Measurements from ENCODE around the gene TRIM8.

Gene TRIM8

GRCh38 chr10:102634686-102635085 is 9.6 kb upstream of the TRIM8 start:
- no peak for DNase-seq

GRCh38 chr10:102635377-102635776 is 8.9 kb upstream of the TRIM8 start:
- DNase-seq: no peak

DNA sequence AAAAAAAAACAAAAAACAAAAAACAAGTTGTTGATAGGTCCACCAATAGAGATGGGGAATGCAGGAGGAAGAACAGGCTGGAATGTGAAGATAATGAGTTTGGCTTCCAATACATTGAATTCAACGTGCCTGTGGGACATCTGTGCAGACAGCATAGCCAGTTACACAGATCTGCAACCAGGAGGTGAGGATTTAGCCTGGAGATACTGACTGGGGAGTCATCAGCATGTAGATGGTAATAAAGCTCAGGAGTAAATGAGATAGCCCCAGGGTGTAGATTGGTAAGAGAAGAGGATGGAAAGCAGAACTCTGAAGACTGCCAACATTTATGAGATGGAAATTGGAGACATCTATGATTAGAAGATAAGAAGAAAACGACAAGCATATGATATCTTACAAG is 4.7 kb upstream of the TRIM8 start:
- DNase-seq: no peak

- DNase-seq: peak; percentile 74
Observed at GRCh38 chr10:102641402-102641801, 2.9 kb upstream of the TRIM8 start.

DNA sequence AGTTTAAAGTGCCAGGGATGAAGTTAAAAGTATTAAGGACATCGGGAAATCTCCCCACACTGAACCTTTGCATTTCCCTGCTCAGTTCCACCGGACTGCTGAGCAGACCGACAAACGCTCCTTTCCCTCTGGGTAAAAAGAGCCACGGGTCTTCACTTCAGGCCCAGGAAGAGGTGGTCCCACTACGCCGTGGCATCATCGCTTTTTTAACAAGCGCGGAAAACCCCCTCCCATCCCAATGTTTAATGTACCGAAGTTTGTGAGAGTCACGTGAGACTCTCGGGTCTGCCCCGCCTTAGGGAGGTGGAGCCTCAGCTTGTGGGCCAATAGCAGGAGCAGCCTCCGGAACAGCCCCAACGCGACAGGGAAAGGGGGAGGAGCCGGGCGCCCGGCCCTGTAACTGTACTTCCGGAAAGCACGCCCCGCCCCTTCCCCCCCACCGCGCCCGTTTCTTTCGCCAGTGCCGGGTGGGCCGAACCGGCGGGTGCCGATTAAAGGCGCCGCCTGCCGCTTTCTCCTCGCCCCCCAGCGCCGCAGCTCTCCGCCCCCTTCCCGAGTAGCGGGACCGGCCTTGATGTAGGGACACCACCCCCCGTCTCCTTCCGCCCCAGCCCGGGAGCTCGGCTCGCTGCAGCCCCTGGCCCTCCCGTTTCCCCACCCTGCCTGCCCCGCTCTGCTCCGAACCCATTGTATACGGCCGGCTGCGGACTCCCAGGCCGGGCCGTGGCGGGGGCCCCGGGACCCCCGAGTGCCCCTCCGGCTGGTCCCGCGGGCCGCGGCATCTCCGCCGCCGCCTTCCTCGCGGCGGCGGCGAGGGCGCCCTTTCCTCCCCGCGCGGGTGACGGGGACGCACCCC is 2.2 kb upstream of the TRIM8 start:
- DNase-seq: peak; percentile 99

DNA sequence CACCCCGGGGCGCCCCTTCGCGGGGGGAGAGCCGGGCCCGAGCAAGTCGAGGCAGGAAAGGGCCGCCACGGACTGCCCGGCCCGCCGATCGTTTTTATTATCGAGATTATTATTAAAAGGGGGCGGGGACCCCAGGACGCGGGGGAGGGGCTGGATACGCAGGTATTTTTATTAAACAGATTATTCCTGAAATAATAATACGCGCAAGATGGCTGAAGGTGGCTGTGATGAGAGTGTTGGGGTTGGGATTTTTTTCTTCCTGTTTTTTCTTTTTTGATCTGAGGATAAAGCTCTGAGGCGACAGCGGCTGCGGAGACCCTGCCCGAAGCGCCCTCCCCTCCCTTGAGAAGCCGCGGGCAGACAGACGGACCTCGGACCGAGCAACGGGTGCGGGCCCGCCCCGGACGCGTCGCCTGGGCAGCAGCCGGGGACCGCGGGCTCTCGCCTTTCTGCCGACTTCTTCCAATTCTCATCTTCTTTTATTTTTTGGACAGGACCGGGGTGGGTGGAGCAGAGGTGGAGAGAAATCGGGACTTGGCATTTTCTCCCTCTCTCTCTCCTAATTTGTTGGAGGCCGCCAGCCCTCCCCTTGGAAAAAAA is 1.4 kb upstream of the TRIM8 start:
- peak; percentile 77 for DNase-seq

- peak; percentile 80 for DNase-seq
Observed at GRCh38 chr10:102643336-102644065, 778 bp upstream of the TRIM8 start.

DNA sequence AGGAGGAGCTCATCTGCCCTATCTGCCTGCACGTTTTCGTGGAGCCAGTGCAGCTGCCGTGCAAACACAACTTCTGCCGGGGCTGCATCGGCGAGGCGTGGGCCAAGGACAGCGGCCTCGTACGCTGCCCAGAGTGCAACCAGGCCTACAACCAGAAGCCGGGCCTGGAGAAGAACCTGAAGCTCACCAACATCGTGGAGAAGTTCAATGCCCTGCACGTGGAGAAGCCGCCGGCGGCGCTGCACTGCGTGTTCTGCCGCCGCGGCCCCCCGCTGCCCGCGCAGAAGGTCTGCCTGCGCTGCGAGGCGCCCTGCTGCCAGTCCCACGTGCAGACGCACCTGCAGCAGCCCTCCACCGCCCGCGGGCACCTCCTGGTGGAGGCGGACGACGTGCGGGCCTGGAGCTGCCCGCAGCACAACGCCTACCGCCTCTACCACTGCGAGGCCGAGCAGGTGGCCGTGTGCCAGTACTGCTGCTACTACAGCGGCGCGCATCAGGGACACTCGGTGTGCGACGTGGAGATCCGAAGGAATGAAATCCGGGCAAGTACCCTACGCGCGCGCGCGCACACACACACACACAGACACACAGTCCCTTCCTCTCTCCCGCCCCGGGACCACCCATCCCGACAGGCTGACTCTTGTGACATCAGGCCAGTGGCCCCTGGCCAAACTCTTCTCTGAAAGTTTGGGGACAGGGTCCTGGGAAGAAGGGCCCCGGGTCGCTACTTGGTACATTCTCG is 538 bp downstream of the TRIM8 start:
- peak; percentile 91 for DNase-seq

DNA sequence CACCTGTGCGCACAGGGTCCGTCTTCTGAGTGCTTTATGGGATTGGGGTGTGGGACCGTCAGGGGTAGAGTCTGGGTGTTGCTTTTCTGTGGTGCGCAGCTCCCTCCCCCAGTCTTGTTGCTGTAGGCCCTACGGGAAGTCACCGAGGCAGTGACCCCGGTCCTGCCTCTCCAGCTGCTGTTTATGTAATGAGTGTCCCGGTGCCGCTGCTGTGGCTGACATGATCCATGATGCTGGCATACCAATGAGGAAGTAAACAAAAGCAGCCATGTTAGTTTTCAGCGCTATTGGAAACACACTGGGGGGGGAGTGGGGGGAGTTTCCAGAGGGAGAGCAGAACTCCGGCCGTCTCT is 1.1 kb downstream of the TRIM8 start:
- DNase-seq: peak; percentile 69

DNA sequence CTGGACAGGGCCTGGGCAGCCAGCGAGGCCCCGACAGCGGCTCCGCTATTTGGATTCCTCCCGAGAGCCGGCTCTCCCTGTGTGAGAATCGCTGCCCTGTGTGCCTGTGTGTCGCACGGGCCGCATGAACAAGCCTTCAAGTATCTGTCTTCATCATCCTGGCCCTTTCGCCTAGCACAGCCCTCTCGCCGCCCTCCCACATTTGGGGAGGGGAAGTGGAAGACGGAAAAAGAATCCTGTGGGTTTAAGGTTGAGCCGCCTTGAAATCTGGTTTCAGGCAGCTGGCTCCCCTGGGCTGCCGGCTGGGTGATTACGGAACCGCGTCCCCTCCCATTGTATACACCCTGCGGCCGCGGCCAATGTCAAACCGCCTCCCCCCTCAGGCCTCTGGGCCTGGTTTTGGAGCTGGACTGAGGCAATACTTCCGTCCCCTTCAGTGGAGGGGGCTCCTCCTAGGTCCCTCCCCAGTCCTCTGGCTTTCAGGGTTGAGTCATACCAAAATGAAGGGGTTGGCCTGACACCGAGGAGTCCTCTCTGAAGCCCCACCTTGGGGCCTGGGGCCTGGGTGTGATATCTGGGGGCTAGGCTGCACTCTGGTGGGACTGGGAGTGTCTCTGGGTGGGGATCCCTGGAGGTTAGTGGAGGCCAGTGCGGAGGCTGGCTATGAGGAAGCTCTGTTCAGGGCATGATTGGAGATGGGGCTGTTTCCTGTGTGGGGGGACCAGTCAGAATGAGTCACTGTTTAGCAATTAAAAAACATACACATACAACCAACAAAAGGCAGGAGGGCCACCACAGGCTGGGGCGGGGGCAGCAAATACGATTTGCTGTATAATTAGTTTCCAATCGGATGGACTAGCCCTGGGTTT is 1.7 kb downstream of the TRIM8 start:
- DNase-seq: peak; percentile 62

DNA sequence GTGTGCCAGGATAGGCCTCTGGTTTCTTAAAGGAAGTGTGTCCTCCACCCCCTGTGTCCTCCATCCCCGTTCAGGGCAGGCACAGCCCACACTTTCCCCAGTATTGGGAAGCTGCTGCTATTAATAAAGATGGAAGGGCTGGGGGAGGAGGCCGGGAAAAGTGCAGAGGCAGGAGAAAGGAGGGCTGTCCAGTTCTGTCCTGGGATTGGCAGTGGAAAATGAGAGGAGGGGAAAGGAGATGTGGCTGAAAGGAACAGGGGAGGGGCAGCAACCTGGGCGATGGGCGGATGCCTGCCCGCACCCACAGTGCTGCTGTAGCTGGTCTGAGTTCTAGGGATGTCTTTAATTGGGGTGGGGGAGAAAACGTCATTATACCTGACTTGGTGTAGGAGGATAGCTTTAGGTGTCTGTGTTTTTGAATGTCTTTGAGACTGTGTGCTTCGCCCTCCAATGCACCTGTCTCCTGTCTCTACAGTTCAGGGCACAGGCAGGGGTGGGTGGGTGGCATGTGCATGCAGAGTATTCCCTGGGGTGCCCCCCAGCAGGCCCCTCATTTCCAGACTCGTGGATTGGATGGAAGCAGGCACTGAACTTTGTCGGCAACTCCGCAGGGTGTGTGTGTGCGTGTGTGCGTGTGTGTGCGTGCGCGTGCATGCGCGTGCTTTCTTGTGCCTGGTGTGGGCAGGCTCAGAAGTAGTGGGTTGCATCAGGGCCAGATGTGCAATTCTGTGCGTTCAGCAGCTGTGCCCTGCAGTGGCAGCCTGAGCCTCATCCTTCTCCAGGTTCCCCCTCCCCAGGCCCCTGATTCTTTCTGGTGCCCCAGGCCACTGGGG is 2.5 kb downstream of the TRIM8 start:
- DNase-seq: no peak

DNA sequence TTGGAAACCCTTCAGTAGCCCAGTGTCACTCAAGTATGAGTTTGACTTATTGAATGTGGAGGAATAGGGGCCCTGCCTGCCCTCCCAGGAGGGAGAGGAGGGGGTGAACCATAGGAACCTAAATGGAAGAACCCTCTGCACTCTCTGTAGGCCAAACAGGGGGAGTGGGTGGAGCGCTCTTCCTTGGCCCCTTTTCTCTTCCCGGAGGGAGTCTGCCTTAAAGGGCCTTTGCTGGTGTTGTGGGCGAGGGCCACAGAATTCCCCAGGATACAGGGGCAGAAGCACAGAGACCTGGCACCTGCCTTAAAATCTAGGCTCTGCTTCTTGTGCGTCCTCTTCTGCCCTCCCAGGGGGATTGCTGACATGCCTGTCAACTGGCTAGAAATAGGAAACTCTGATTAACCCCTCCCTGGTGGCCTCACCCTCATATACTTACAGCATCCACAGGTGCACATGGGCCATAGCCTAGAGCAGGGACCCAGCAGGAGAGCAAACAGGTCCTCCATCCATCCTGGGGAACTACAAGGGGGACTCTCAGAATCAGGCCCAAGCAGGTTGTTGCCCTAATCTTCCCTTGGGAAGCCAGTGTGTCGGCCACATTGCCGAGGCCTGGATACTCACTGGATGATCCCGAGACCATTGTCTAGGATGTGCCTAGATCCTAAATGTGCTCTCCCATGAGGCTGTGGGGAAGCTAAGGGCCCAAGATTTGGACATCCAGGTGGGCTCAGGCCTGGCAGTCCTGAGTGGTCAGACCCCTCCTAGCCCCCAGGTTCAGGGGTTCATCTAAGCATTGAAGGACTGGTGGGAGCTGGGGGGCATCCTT is 3.4 kb downstream of the TRIM8 start:
- no peak for DNase-seq

GRCh38 chr10:102648269-102648888 is 4.1 kb downstream of the TRIM8 start:
- DNase-seq: no peak

DNA sequence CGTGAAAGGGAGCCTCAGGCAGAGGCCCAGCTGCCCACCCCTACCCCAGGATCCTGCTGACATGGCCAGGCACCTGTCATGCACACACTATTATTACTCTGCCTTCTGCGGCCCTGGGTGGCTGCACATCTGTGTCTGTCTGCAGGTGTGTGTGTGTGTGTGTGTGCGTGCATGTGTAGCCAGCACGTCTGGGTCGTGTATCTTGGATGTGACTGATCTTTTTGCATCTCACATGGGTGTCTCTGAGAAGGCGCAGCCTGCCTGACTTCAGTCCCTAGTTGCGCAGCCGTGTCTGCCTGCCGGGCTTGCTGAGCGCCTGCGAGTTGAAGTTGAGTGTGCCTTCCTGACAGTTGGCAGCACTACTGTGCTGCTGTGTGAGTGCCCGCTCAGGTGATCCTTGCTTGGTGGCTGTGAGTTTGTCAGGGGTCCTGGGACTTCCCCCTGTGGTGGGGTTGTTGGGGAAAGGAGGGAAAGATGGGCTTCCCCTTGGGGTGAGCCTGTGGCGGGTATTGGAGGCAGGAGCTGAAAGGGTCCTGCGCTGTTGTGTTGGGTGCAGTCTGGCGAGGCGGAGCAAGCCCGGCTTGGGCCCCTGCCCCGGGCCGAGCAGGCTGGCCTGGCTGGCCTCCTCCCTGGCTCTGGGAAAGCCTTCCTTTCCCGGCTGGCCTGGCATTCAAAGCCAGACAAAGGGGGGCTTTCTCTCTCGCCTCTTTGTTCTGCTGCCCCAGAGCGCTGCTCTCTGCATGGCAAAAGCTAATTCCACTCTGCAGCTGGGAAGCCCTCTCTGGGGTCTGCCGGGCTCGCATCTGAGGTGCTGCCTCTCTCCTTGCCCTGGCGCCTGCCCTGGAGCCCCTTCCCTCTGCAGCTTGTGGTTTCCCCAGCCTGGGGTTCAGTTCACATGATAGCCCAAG is 4.9 kb downstream of the TRIM8 start:
- no peak for DNase-seq

DNA sequence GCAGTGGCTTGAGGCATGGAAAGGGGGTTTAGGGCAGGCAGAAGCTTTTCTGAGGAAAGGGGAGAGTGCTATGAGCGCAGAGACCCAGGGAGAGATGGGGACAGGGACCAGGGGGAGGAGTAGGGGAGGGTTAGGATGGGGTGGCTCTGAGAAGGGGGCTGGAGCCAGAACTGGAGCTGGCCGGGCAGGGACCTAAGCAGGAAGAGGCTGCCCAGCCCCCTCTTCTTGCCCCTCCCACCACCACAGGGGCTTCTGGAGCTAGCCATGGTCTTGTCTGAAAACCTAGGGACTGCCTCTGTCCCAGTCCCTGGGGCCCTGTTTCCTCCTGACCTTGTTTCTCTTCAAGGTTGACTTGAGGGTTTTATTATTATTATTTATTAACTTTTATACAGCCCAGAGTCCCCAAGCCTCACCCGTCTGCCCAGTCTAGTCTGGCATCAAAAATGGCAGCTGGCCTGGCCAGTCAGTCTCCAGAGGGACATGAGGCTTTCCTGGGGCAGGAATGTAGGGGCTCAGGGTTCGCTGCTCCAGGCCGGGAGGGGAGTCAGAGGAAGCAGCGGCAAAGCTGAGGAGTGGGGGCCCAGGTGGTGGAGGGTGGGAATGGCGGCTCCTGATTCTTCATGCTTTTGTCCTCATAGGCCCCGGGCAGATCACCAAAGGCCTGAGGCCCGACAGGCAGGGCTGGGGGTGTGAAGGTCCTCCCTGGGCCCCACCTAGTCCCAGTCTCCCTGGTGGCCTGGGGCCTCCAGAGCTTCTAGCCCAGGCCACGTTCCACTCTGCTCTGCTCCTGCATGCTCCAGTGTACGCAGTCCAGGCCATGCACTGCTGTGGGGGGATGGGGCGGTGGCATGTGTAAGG is 5.7 kb downstream of the TRIM8 start:
- no peak for DNase-seq

DNA sequence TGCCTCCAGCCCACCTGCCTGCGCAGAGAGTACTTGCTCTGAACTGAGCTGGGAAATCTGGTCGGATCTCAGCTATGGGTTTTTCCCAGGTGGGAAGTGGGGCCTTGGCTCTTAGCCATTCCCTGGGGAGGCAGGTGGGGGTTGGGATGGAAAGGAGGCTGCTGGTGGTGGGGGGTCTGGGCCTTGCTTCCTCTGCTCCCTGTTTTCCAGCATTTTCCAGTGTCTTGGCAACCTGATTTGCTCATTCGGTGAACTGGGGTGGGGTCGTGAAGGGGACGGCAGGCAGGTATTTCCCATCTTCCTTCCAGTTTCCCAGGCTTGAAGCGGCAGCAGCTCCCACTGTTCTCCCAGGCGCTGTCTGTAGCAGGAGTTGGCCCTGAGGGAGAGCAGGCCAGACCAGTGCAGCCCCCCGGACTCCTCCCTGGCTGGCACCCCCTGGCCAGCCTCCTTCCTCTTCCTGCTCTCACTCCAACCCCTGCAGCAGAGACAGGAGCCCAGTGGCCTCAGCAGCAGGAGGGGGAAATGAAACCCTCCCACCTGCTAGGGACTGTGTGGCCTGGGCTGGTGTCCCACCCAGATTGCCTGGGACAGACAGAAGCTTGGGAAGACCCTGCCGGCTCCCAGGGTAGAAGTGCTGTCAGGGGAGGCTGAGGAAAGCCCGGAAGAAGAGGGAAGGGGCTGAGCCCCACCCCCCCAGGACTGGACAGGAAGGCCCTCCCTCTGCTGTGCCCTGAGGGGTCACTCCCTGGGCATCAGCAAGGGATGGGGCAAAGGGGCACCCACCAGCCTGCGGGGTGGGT is 6.6 kb downstream of the TRIM8 start:
- no peak for DNase-seq

Measured in NCI-H146 (cell line).